Transverse colon (tissue), 4 donors: ENCODE results near the gene PSORS1C2. TPM values are rescaled to one million over a fixed set of nuclear protein-coding genes. Genes with fewer than 3 reads are reported as not detected.

Experiments used
- DNase-seq: peaks from one replicate; pipeline ENCODE4 v3.0.0-alpha.2; 2019
- H3K27ac ChIP-seq, 4 donors: fragments of 200-600 bp; sonication (generic); 2 replicates each; pipeline ENCODE4 v1.5.1; 2016 to 2018; ENCODE audit warnings: inconsistent platforms in 4 of 4
- H3K27me3 ChIP-seq: fragments of 200-600 bp; sonication (generic); 2 replicates; pipeline ENCODE4 v1.5.1; 2017; ENCODE audit warnings: inconsistent platforms
- H3K36me3 ChIP-seq, 4 donors: fragments of 200-600 bp; sonication (generic); 2 replicates each; pipeline ENCODE4 v1.5.1; 2017 to 2019; ENCODE audit warnings: inconsistent platforms in 4 of 4
- H3K4me1 ChIP-seq, 4 donors: fragments of 200-600 bp; sonication (generic); 2 replicates each; pipeline ENCODE4 v1.5.1; 2017 to 2020; ENCODE audit warnings: inconsistent platforms in 4 of 4
- H3K4me3 ChIP-seq, 4 donors: fragments of 200-600 bp; sonication (generic); 1 replicate in 1 of 4; 2 replicates in 3 of 4; pipeline versions ENCODE4 v1.5.1 to v1.6.1; 2017 to 2019; ENCODE audit warnings: inconsistent platforms in 4 of 4
- H3K9me3 ChIP-seq, 2 donors: fragments of 200-600 bp; sonication (generic); 2 replicates each; pipeline ENCODE4 v1.5.1; 2017 to 2019; ENCODE audit warnings: inconsistent platforms in 2 of 2
- CTCF ChIP-seq, 5 experiments: fragments of 200-600 bp in 3 of 5; fragments of 450-650 bp in 2 of 5; sonication (generic) in 3 of 5; IDR thresholded peaks; 1 replicate in 2 of 5; 2 replicates in 3 of 5; pipeline ENCODE4 v1.5.1; 2016 to 2017; ENCODE audit warnings: antibody characterized with exemption in 5 of 5, inconsistent platforms in 3 of 5, mild to moderate bottlenecking in 2 of 5, moderate library complexity in 1 of 5
- EP300 ChIP-seq: sonication (generic); formaldehyde crosslinking; IDR thresholded peaks from one replicate; pipeline ENCODE4 v1.6.1; 2017; ENCODE audit warnings: antibody characterized with exemption, low read depth
- POLR2A ChIP-seq: fragments of 450-650 bp; IDR thresholded peaks from one replicate; pipeline ENCODE4 v1.6.1; 2016; ENCODE audit warnings: antibody characterized with exemption, mild to moderate bottlenecking, moderate library complexity
- POLR2AphosphoS5 ChIP-seq, 3 donors: sonication (generic); formaldehyde crosslinking; IDR thresholded peaks; one replicate each; pipeline ENCODE4 v1.6.1; 2016; ENCODE audit warnings: antibody characterized with exemption in 3 of 3
- WGBS, 2 donors: methylation state at CpG; one replicate each; pipeline ENCODE4 v1.1.5; 2018; ENCODE audit warnings: low coverage in 1 of 2; 5-methylcytosine and 5-hydroxymethylcytosine counted together
- in situ Hi-C, 4 donors: fragments of 200-750 bp; cut with MboI; loops; one replicate each; pipeline versions ENCODE4 v1.15.0 to v1.15.1; 2017; ENCODE audit warnings: low sequenced_read_pairs in 3 of 4, low pct_ligation_motif_present in 1 of 4, low pct_unique_long_range_greater_than_20kb in 1 of 4
- intact Hi-C: fragments of 100-400 bp; cut with DNase I; formaldehyde crosslinking; loops from one replicate; pipeline ENCODE4 v1.15.1; 2023; ENCODE audit warnings: low total_unique reads
- total RNA-seq, 4 donors: library from RNA; depleted of rRNA; stranded (reverse); fragments of >200 nt; gene quantifications; one replicate each; pipeline ENCODE4 v1.1.0, GENCODE V29; 2016

The PSORS1C2 gene
- total RNA-seq, 4 donors from 2014 or later = not detected

GRCh38 chr6:31096656-31097055, 42.2 kb downstream of the PSORS1C2 start:
- no peak for DNase-seq
- Histone ChIP-seq H3K36me3 (no peaks in the 10 kb centered on the region), H3K9me3 (no peaks in the 10 kb centered on the region), H3K4me3 (no peak overlapping the region), H3K27ac (no peak overlapping the region), H3K27me3 (no peaks in the 10 kb centered on the region), H3K4me1 (peaks cover 0 to 32% (median 13%) of the 10 kb centered on the region in 4 donors)
- no peak for TF ChIP-seq EP300
- TF ChIP-seq POLR2A = no peak
- no peak for TF ChIP-seq POLR2AphosphoS5 (IDR thresholded peaks at IDR 0.05)
- no peak for TF ChIP-seq CTCF (IDR thresholded peaks at IDR 0.05)
- 87% methylated on average over 5 of the region's 5 CpGs; no CpG with 5 or more reads in 1 of the 2 donors for WGBS, 2 donors
- in situ Hi-C loops (loop anchor here in 1 of 4 donors (25.0 kb wide), 1 partner anchor 634 kb away; no protein-coding TSS in a partner anchor), intact Hi-C loops (loop anchor here (5.0 kb wide), 1 partner anchor 969 kb away; no protein-coding TSS in a partner anchor)

GRCh38 chr6:31096215-31096614, 42.7 kb downstream of the PSORS1C2 start:
- H3K4me1 ChIP-seq = peaks cover 0 to 36% (median 13%) of the 10 kb centered on the region in 4 donors
- H3K4me3 ChIP-seq = no peak overlapping the region
- no peaks in the 10 kb centered on the region for H3K9me3 ChIP-seq
- intact Hi-C loops (loop anchor here (5.0 kb wide), 1 partner anchor 969 kb away; no protein-coding TSS in a partner anchor), in situ Hi-C loops (loop anchor here in 1 of 4 donors (25.0 kb wide), 1 partner anchor 634 kb away; no protein-coding TSS in a partner anchor)
- H3K27me3 ChIP-seq = no peaks in the 10 kb centered on the region
- no peak for DNase-seq
- no peaks in the 10 kb centered on the region for H3K36me3 ChIP-seq
- no peak overlapping the region for H3K27ac ChIP-seq
- 82 to 96% methylated on average over 3 of the region's 3 CpGs for WGBS, 2 donors
- TF ChIP-seq CTCF (IDR thresholded peaks at IDR 0.05) = no peak
- TF ChIP-seq EP300 = no peak
- no peak for TF ChIP-seq POLR2AphosphoS5 (IDR thresholded peaks at IDR 0.05)
- no peak for TF ChIP-seq POLR2A

- intact Hi-C loops (no loop called here), in situ Hi-C loops (loop anchor here in 1 of 4 donors (25.0 kb wide), 1 partner anchor 632 kb away; no protein-coding TSS in a partner anchor)
- peak; percentile 37 for DNase-seq
- WGBS, 2 donors = 21 to 50% methylated on average over 1 to 3 of the region's 3 CpGs
- Histone ChIP-seq H3K36me3 (no peaks in the 10 kb centered on the region), H3K27ac (peak overlapping the region in 3 of 4 donors; percentile 11 to 58 (median 51)), H3K27me3 (no peaks in the 10 kb centered on the region), H3K4me3 (no peak overlapping the region), H3K4me1 (peaks cover 0 to 42% (median 13%) of the 10 kb centered on the region in 4 donors), H3K9me3 (no peaks in the 10 kb centered on the region)
- TF ChIP-seq POLR2AphosphoS5 (IDR thresholded peaks at IDR 0.05) = no peak
- no peak for TF ChIP-seq POLR2A
- no peak for TF ChIP-seq EP300
- no peak for TF ChIP-seq CTCF (IDR thresholded peaks at IDR 0.05)
These were observed 44.4 kb downstream of the PSORS1C2 start for GRCh38 chr6:31094389-31094881.

- Histone ChIP-seq H3K27me3 (no peaks in the 10 kb centered on the region), H3K27ac (peak overlapping the region in 1 of 4 donors; percentile 28), H3K36me3 (no peaks in the 10 kb centered on the region), H3K9me3 (no peaks in the 10 kb centered on the region), H3K4me1 (peaks cover 0 to 42% (median 13%) of the 10 kb centered on the region in 4 donors), H3K4me3 (no peak overlapping the region)
- WGBS, 2 donors = 62 to 78% methylated on average over 5 to 12 of the region's 12 CpGs
- TF ChIP-seq POLR2A (no peak), EP300 (no peak), CTCF (IDR thresholded peaks at IDR 0.05) (no peak), POLR2AphosphoS5 (IDR thresholded peaks at IDR 0.05) (no peak)
- in situ Hi-C loops (loop anchor here in 1 of 4 donors (25.0 kb wide), 1 partner anchor 631 kb away; no protein-coding TSS in a partner anchor), intact Hi-C loops (no loop called here)
- DNase-seq = no peak
These were observed 45.9 kb downstream of the PSORS1C2 start for GRCh38 chr6:31092769-31093505.
